SU-DHL-6 (cell line): ENCODE data around the gene OR2A12.
A peak's percentile ranks its signal among the peaks of the same experiment; 100 is the strongest.
"Not testable (repeated sequence)": the region's sequence is repeated elsewhere in the genome, so short reads cannot be mapped to it uniquely, and the experiment has no call there.

Experiments used
- H2AFZ ChIP-seq: fragments of 200-600 bp; sonication (generic); 2 replicates; pipeline ENCODE4 v1.6.1; 2014; ENCODE audit warnings: low read depth, mild to moderate bottlenecking, moderate library complexity, mixed read lengths, antibody characterized with exemption, low read length; ENCODE audit not compliant: severe bottlenecking
- H3F3A ChIP-seq: fragments of 200-600 bp; shearing (Covaris generic); 2 replicates; pipeline ENCODE4 v1.6.0; 2016; ENCODE audit warnings: antibody characterized with exemption, mild to moderate bottlenecking; ENCODE audit not compliant: insufficient read depth
- H3K27ac ChIP-seq: fragments of 200-600 bp; sonication (generic); 2 replicates; pipeline ENCODE4 v1.5.1; 2016; ENCODE audit warnings: low read depth, mild to moderate bottlenecking, low read length, moderate library complexity, mixed read lengths
- H3K27me3 ChIP-seq: fragments of 200-600 bp; sonication (generic), shearing (Covaris generic); 2 replicates; pipeline ENCODE4 v1.6.0; 2014; ENCODE audit warnings: mild to moderate bottlenecking, low read length
- H3K36me3 ChIP-seq: fragments of 200-600 bp; sonication (generic); 2 replicates; pipeline ENCODE4 v1.6.1; 2014; ENCODE audit warnings: mild to moderate bottlenecking, low read length, mixed read lengths
- H3K4me2 ChIP-seq: fragments of 300-600, 200-600 bp; shearing (Covaris generic), sonication (generic); 2 replicates; pipeline ENCODE4 v1.6.0; 2014; ENCODE audit warnings: low read length, low read depth, mild to moderate bottlenecking; ENCODE audit not compliant: poor library complexity, severe bottlenecking
- H3K4me3 ChIP-seq: fragments of 200-600 bp; sonication (generic); 2 replicates; pipeline ENCODE4 v1.5.1; 2014; ENCODE audit warnings: antibody characterized with exemption, low read length, mild to moderate bottlenecking, mixed read lengths; ENCODE audit not compliant: insufficient read depth, poor library complexity, severe bottlenecking
- H3K79me2 ChIP-seq: fragments of 200-600 bp; sonication (generic); 2 replicates; pipeline ENCODE4 v1.6.1; 2014; ENCODE audit warnings: mild to moderate bottlenecking, low read length, moderate library complexity; ENCODE audit not compliant: insufficient read depth
- H3K9ac ChIP-seq: fragments of 200-600 bp; sonication (generic); 2 replicates; pipeline ENCODE4 v1.7.0; 2014; ENCODE audit warnings: mild to moderate bottlenecking, low read length
- H3K9me2 ChIP-seq: fragments of 200-600 bp; sonication (generic); replicated peaks from 2 replicates; pipeline ENCODE4 v1.6.1; 2014; ENCODE audit warnings: low read length; ENCODE audit not compliant: insufficient read depth
- H3K9me3 ChIP-seq: fragments of 200-600 bp; sonication (generic); 2 replicates; pipeline ENCODE4 v1.6.1; 2014; ENCODE audit warnings: low read length, mixed read lengths; ENCODE audit not compliant: insufficient read depth
- H4K20me1 ChIP-seq: fragments of 200-600 bp; sonication (generic); 2 replicates; pipeline ENCODE4 v1.6.1; 2014; ENCODE audit warnings: low read depth, mild to moderate bottlenecking, antibody characterized with exemption, low read length, moderate library complexity, mixed read lengths
- EZH2phosphoT487 ChIP-seq: fragments of 200-600 bp; sonication (generic), shearing (Covaris generic); conservative IDR thresholded peaks from 2 replicates; pipeline ENCODE4 v1.6.1; 2018; ENCODE audit warnings: mild to moderate bottlenecking, antibody characterized with exemption, low read length, moderate library complexity, mixed read lengths
- TF ChIP-seq, protein P1 (sequence below): fragments of 200-600 bp; sonication (generic); IDR thresholded peaks from one replicate; pipeline ENCODE4 v1.5.1; 2017; ENCODE audit warnings: antibody characterized with exemption, mild to moderate bottlenecking, low read length, moderate library complexity; ENCODE audit not compliant: insufficient read depth, poor library complexity, severe bottlenecking

The OR2A12 gene

GRCh38 chr7:144122876-144123275 lies 36.8 kb downstream of the OR2A12 start, which contains the start of gene OR2A14:
TSS of gene OR2A14 (plus strand) at chr7:144123176. CDS start at chr7:144129113, 5,937 bp downstream.
- H3K27ac ChIP-seq, result no peak within 1 kb of the TSS
- H3K27me3 ChIP-seq, result no peaks in the 10 kb centered on the region

GRCh38 chr7:144127714-144128334 lies 41.7 kb downstream of the OR2A12 start:
- no peak overlapping the region for H2AFZ ChIP-seq
- no peaks in the 10 kb centered on the region for H4K20me1 ChIP-seq
- no peaks in the 10 kb centered on the region for H3K27me3 ChIP-seq
- no peak overlapping the region for H3K4me2 ChIP-seq
- H3K9ac ChIP-seq, result no peak overlapping the region
- TF ChIP-seq, protein P1, sequence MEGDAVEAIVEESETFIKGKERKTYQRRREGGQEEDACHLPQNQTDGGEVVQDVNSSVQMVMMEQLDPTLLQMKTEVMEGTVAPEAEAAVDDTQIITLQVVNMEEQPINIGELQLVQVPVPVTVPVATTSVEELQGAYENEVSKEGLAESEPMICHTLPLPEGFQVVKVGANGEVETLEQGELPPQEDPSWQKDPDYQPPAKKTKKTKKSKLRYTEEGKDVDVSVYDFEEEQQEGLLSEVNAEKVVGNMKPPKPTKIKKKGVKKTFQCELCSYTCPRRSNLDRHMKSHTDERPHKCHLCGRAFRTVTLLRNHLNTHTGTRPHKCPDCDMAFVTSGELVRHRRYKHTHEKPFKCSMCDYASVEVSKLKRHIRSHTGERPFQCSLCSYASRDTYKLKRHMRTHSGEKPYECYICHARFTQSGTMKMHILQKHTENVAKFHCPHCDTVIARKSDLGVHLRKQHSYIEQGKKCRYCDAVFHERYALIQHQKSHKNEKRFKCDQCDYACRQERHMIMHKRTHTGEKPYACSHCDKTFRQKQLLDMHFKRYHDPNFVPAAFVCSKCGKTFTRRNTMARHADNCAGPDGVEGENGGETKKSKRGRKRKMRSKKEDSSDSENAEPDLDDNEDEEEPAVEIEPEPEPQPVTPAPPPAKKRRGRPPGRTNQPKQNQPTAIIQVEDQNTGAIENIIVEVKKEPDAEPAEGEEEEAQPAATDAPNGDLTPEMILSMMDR, result peak; percentile 86
- TF ChIP-seq EZH2phosphoT487, result no peak
- H3K36me3 ChIP-seq, result no peaks in the 10 kb centered on the region
- H3F3A ChIP-seq, result no peaks in the 10 kb centered on the region
- H3K9me3 ChIP-seq, result no peaks in the 10 kb centered on the region
- no peaks in the 10 kb centered on the region for H3K9me2 ChIP-seq
- no peak overlapping the region for H3K27ac ChIP-seq
- H3K79me2 ChIP-seq, result no peaks in the 10 kb centered on the region
- H3K4me3 ChIP-seq, result no peak overlapping the region

More at GRCh38 chr7:144122876-144123275, 36.8 kb downstream of the OR2A12 start, which contains the start of gene OR2A14:
- no peak within 1 kb of the TSS for H2AFZ ChIP-seq
- H3K36me3 ChIP-seq, result no peaks in the 10 kb centered on the region
- no peaks in the 10 kb centered on the region for H3F3A ChIP-seq
- no peak for TF ChIP-seq EZH2phosphoT487
- TF ChIP-seq, protein P1, result no peak
- H3K4me3 ChIP-seq, result no peak within 1 kb of the TSS
- no peak within 1 kb of the TSS for H3K9ac ChIP-seq
- H3K79me2 ChIP-seq, result no peaks in the 10 kb centered on the region
- H3K9me2 ChIP-seq, result no peaks in the 10 kb centered on the region
- H4K20me1 ChIP-seq, result no peaks in the 10 kb centered on the region
- no peaks in the 10 kb centered on the region for H3K9me3 ChIP-seq
- H3K4me2 ChIP-seq, result no peak within 1 kb of the TSS

DNA sequence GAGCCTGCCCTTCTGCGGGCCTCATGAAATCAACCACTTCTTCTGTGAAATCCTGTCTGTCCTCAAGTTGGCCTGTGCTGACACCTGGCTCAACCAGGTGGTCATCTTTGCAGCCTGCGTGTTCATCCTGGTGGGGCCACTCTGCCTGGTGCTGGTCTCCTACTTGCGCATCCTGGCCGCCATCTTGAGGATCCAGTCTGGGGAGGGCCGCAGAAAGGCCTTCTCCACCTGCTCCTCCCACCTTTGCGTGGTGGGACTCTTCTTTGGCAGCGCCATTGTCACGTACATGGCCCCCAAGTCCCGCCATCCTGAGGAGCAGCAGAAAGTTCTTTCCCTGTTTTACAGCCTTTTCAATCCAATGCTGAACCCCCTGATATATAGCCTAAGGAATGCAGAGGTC lies 43.5 kb downstream of the OR2A12 start:
- H3K4me3 ChIP-seq, H3K9me3 ChIP-seq, H3K27ac ChIP-seq, H4K20me1 ChIP-seq, H2AFZ ChIP-seq, H3F3A ChIP-seq, H3K9me2 ChIP-seq, H3K79me2 ChIP-seq, H3K36me3 ChIP-seq, H3K27me3 ChIP-seq, H3K9ac ChIP-seq, H3K4me2 ChIP-seq: not testable (repeated sequence)

DNA sequence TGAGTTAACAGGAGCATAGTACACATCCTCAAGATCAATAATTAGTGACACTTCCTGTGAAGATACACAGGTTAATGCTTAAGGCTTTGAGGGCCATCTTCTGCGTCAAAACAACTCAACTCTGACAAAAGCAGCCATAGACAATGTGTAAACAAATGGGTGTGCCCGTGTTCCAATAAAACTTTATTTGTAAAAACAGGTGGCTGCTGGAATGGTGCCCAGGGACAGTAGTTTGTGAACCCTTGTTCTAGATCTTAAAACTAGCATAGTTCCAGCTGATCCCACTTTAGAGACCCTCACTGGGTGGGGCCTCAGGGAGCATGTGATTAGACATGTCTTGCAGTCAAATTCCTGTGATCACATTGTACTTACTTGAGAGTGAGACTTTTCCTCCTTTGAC lies 44.7 kb downstream of the OR2A12 start:
- no peaks in the 10 kb centered on the region for H3K79me2 ChIP-seq

More for the DNA sequence above, 44.7 kb downstream of the OR2A12 start:
- Histone ChIP-seq H3K9ac (no peak overlapping the region), H2AFZ (no peak overlapping the region), H3K27ac (no peak overlapping the region), H3K9me3 (no peaks in the 10 kb centered on the region), H3F3A (no peaks in the 10 kb centered on the region), H3K9me2 (no peaks in the 10 kb centered on the region), H3K36me3 (no peaks in the 10 kb centered on the region), H3K4me2 (no peak overlapping the region), H3K27me3 (no peaks in the 10 kb centered on the region), H4K20me1 (no peaks in the 10 kb centered on the region), H3K4me3 (no peak overlapping the region)
- TF ChIP-seq EZH2phosphoT487, result no peak
- TF ChIP-seq, protein P1, result no peak
